Spleen (tissue), 11 donors: ENCODE data around the gene INPP1. TPM values are rescaled to one million over a fixed set of nuclear protein-coding genes. Genes with fewer than 3 reads are reported as not detected.

Source experiments
- DNase-seq: peaks from one replicate; pipeline ENCODE4 v3.0.0-alpha.2; 2020
- H3K27ac ChIP-seq, 8 donors: fragments of 200-600 bp; sonication (generic) in 7 of 8; 1 replicate in 4 of 8; 2 replicates in 4 of 8; pipeline versions ENCODE4 v1.5.0 to v1.8.0; 2016 to 2021; ENCODE audit warnings: inconsistent platforms in 4 of 8, mild to moderate bottlenecking in 4 of 8, moderate library complexity in 1 of 8
- H3K27me3 ChIP-seq, 7 donors: fragments of 200-600 bp; sonication (generic) in 6 of 7; replicated peaks in 1 of 7; 1 replicate in 4 of 7; 2 replicates in 3 of 7; pipeline versions ENCODE4 v1.5.0 to v1.8.0; 2016 to 2021; ENCODE audit warnings: inconsistent platforms in 3 of 7, mild to moderate bottlenecking in 1 of 7
- H3K36me3 ChIP-seq, 6 donors: fragments of 200-600 bp; sonication (generic) in 5 of 6; 1 replicate in 4 of 6; 2 replicates in 2 of 6; pipeline versions ENCODE4 v1.5.0 to v1.8.0; 2016 to 2021; ENCODE audit warnings: inconsistent platforms in 2 of 6
- H3K4me1 ChIP-seq, 6 donors: fragments of 200-600 bp; sonication (generic) in 5 of 6; 1 replicate in 3 of 6; 2 replicates in 3 of 6; pipeline versions ENCODE4 v1.5.0 to v1.8.0; 2016 to 2021; ENCODE audit warnings: inconsistent platforms in 3 of 6
- H3K4me3 ChIP-seq, 8 donors: fragments of 200-600 bp; sonication (generic) in 7 of 8; 1 replicate in 4 of 8; 2 replicates in 4 of 8; pipeline versions ENCODE4 v1.5.0 to v1.8.0; 2016 to 2021; ENCODE audit warnings: inconsistent platforms in 4 of 8, mild to moderate bottlenecking in 4 of 8, moderate library complexity in 2 of 8
- H3K9me3 ChIP-seq, 8 donors: fragments of 200-600 bp; sonication (generic) in 7 of 8; 1 replicate in 4 of 8; 2 replicates in 4 of 8; pipeline versions ENCODE4 v1.5.0 to v1.8.0; 2016 to 2021; ENCODE audit warnings: inconsistent platforms in 4 of 8
- POLR2A ChIP-seq, 3 donors: fragments of 450-650 bp; IDR thresholded peaks; one replicate each; pipeline ENCODE4 v1.5.1; 2017; ENCODE audit warnings: antibody characterized with exemption in 3 of 3, mild to moderate bottlenecking in 1 of 3
- POLR2AphosphoS5 ChIP-seq, 3 donors: sonication (generic); formaldehyde crosslinking; IDR thresholded peaks; one replicate each; pipeline ENCODE4 v1.5.1; 2017; ENCODE audit warnings: antibody characterized with exemption in 3 of 3
- WGBS, 5 donors: extraction: QIAGEN DNeasy Blood & Tissue Kit in 3 of 5; methylation state at CpG; one replicate each; pipeline versions ENCODE4 v1.1.5 to v1.1.7; 2013 to 2018; 5-methylcytosine and 5-hydroxymethylcytosine counted together
- intact Hi-C: fragments of 100-400 bp; cut with DNase I; formaldehyde crosslinking; loops from one replicate; pipeline ENCODE4 v1.15.0; 2023; ENCODE audit warnings: low total_unique reads
- polyA plus RNA-seq, 3 donors: library from polyadenylated mRNA; stranded (reverse); fragments of 200-250 nt; gene quantifications; one replicate each; pipeline ENCODE4 v1.2.1, GENCODE V29; 2013
- total RNA-seq, 7 donors: library from RNA; depleted of rRNA in 3 of 7; stranded (reverse); fragments of >200 nt in 3 of 7; fragmentation: NEBNext Ultra II Directional in 4 of 7; extraction: Animal tissue kit (Norgen Biotek cat#: 25700) in 4 of 7; gene quantifications; one replicate each; pipeline versions ENCODE4 v1.1.0 to v1.2.1, GENCODE V29; 2016 to 2021
- TF ChIP-seq, protein P1 (sequence below), 11 experiments: fragments of 200-600 bp in 7 of 11; fragments of 450-650 bp in 4 of 11; sonication (generic) in 4 of 11; IDR thresholded peaks in 8 of 11; conservative IDR thresholded peaks in 3 of 11; 1 replicate in 7 of 11; 2 replicates in 4 of 11; pipeline versions ENCODE4 v1.4.0 to v1.8.0; 2016 to 2021; ENCODE audit warnings: antibody characterized with exemption in 11 of 11, inconsistent platforms in 4 of 11, mild to moderate bottlenecking in 1 of 11
- donor health status: healthy with polysubstance abuse.
- donor health status: DM: no; HTN: no; CAD: no; lungs with moderate emphysema.
- donor health status: DM: no; HTN: no; CAD: no.
- donor health status: Bipolar disorder and iron deficiency.
- donor health status: healthy.
- donor health status: DM: no; HTN: no; CAD: no.
- donor health status: DM: yes; HTN: yes; CAD: no.

Gene INPP1
- total and polyA plus RNA-seq, 10 donors, result 11.6 to 52.1 (median 27.8) TPM

DNA sequence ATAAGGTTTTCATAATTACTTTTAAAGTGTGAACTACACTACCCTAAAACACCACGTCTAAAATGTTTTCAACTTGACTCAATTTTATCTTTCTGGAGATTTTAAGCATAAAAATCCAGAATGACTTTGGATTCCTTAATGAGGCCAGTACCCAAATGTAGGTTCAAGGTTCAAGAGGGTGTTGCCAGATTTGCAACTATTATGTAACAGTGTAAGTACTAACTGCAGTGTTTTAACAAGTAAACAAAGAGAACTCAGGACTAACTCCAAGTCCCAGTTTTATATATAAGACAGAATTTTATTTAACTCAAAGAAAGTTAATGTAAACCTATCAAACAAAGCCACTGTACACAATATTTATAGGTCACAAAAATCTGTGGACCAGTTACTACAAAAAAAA lies 29.5 kb upstream of the INPP1 start:
- 49 to 70% (median 57%) methylated on average over 1 of the region's 1 CpG for WGBS, 5 donors
- peaks cover 10 to 54% (median 27%) of the 10 kb centered on the region in 6 donors for H3K4me1 ChIP-seq
- H3K27me3 ChIP-seq, result no peaks in the 10 kb centered on the region
- peaks cover 0 to 42% (median 4%) of the 10 kb centered on the region in 6 donors for H3K36me3 ChIP-seq
- no peak for TF ChIP-seq POLR2A (IDR thresholded peaks at IDR 0.05)
- TF ChIP-seq POLR2AphosphoS5 (IDR thresholded peaks at IDR 0.05), result no peak
- TF ChIP-seq, protein P1, sequence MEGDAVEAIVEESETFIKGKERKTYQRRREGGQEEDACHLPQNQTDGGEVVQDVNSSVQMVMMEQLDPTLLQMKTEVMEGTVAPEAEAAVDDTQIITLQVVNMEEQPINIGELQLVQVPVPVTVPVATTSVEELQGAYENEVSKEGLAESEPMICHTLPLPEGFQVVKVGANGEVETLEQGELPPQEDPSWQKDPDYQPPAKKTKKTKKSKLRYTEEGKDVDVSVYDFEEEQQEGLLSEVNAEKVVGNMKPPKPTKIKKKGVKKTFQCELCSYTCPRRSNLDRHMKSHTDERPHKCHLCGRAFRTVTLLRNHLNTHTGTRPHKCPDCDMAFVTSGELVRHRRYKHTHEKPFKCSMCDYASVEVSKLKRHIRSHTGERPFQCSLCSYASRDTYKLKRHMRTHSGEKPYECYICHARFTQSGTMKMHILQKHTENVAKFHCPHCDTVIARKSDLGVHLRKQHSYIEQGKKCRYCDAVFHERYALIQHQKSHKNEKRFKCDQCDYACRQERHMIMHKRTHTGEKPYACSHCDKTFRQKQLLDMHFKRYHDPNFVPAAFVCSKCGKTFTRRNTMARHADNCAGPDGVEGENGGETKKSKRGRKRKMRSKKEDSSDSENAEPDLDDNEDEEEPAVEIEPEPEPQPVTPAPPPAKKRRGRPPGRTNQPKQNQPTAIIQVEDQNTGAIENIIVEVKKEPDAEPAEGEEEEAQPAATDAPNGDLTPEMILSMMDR (IDR thresholded peaks at IDR 0.05 in 8 of 11, conservative IDR thresholded peaks at IDR 0.05 in 3 of 11), result no peak
- no peaks in the 10 kb centered on the region for H3K9me3 ChIP-seq
- intact Hi-C loops, result no loop called here
- H3K27ac ChIP-seq, result no peak overlapping the region
- no peak for DNase-seq
- no peak overlapping the region for H3K4me3 ChIP-seq

DNA sequence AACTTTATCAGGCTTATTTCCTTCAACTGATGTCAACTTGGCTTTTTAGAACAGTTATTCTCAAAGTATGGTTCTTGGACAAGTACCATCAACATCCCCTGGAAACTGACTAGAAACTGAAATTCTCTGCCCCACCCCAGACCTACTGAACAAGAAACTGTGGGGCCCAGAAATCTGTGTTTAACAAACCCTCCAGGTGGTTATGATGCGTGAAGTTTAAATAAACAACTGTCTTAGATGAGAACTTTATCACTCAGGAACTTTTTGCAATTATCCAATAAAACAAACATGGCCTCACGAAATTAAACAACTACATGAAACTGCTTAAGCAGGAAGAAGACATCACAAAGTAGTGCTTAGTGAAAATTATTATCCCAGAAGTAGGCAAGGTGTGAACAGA lies 28.1 kb upstream of the INPP1 start:
- TF ChIP-seq POLR2AphosphoS5 (IDR thresholded peaks at IDR 0.05) (no peak), POLR2A (IDR thresholded peaks at IDR 0.05) (no peak)
- TF ChIP-seq, protein P1 (IDR thresholded peaks at IDR 0.05 in 8 of 11, conservative IDR thresholded peaks at IDR 0.05 in 3 of 11), result no peak
- peaks cover 11 to 62% (median 36%) of the 10 kb centered on the region in 6 donors for H3K4me1 ChIP-seq

DNA sequence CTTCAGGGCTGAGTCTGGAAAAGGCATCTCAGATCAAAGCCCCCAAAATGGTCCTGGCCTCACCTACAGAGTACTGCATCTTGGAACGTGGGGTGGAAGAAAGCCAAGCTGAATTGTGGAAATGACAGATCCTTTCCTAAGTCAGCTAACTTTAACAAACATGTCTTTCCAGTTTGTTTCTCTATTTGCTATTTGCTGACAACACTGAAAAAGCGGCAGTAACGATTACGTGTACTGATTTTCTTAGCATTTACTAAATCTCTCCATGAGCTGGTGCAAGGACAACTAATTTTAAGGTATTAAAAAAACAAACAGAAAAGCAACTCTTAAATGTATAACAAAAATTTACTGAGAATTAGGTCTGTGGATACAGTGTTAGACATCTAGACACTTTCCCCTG lies 24.9 kb upstream of the INPP1 start:
- peak overlapping the region in 7 of 8 donors; percentile 16 to 93 (median 91) for H3K27ac ChIP-seq
- H3K4me3 ChIP-seq, result peak overlapping the region; percentile 59 to 94 (median 81)
- peaks cover 11 to 66% (median 41%) of the 10 kb centered on the region in 6 donors for H3K4me1 ChIP-seq
- WGBS, 5 donors, result 61 to 83% (median 71%) methylated on average over 4 of the region's 4 CpGs
- H3K36me3 ChIP-seq, result no peaks in the 10 kb centered on the region
- DNase-seq, result no peak
- intact Hi-C loops, result no loop called here
- no peak for TF ChIP-seq POLR2AphosphoS5 (IDR thresholded peaks at IDR 0.05)
- no peak for TF ChIP-seq POLR2A (IDR thresholded peaks at IDR 0.05)
- no peaks in the 10 kb centered on the region for H3K9me3 ChIP-seq
- H3K27me3 ChIP-seq, result no peaks in the 10 kb centered on the region

More for the DNA sequence above, 28.1 kb upstream of the INPP1 start:
- no peak for DNase-seq
- Histone ChIP-seq H3K27me3 (no peaks in the 10 kb centered on the region), H3K36me3 (peaks cover 0 to 28% (median 0%) of the 10 kb centered on the region in 6 donors), H3K9me3 (no peaks in the 10 kb centered on the region), H3K4me3 (no peak overlapping the region), H3K27ac (no peak overlapping the region)
- intact Hi-C loops, result no loop called here
- WGBS, 5 donors, result 86 to 93% (median 89%) methylated on average over 2 of the region's 2 CpGs

DNA sequence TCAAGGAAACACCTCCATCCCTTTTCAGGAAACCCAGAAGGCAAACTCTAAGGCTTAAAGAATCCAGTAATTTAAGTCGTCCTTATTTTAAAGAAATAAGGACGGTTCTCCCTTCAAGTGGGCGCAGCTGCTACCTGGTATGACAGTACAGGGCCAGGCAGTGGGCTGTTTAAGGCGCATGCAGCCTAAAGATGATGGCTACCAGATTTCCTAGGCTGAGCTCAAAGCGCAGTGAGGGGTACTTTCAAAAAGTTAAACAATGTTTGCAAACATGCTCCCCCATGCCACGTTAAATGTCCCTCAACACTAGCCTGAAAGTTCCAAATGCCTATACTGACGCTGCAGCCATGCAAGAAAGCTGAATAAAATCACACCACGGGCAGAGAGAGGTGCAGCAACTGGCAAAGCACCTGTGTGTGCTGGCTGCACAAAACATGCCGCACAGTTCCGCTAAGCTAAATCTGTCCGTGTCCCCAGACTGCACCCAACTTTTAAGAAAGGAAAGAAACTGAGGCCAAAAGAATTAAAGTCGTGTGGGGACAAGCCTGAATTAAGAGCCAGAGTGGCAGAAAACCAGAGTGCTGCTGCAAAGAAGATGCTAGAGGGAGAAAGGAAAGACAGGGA lies 24.3 kb upstream of the INPP1 start:
- peaks cover 11 to 60% (median 41%) of the 10 kb centered on the region in 6 donors for H3K4me1 ChIP-seq
- peak overlapping the region; percentile 59 to 94 (median 81) for H3K4me3 ChIP-seq
- intact Hi-C loops, result no loop called here
- H3K36me3 ChIP-seq, result no peaks in the 10 kb centered on the region
- H3K27me3 ChIP-seq, result no peaks in the 10 kb centered on the region
- no peak for TF ChIP-seq POLR2A (IDR thresholded peaks at IDR 0.05)
- TF ChIP-seq, protein P1 (IDR thresholded peaks at IDR 0.05 in 8 of 11, conservative IDR thresholded peaks at IDR 0.05 in 3 of 11), result no peak
- TF ChIP-seq POLR2AphosphoS5 (IDR thresholded peaks at IDR 0.05), result no peak
- no peak for DNase-seq
- H3K27ac ChIP-seq, result peak overlapping the region; percentile 79 to 93 (median 91)
- H3K9me3 ChIP-seq, result no peaks in the 10 kb centered on the region
- WGBS, 5 donors, result 5 to 6% (median 6%) methylated on average over 12 of the region's 12 CpGs
